HepG2 (cell line): ENCODE results near the gene CCDC61. TPM values are rescaled to one million over a fixed set of nuclear protein-coding genes. Genes with fewer than 3 reads are reported as not detected.

Experiments
- DR1 ChIP-seq: sonication (generic); formaldehyde crosslinking; IDR thresholded peaks from 2 replicates; pipeline ENCODE4 v1.8.0; 2021; ENCODE audit warnings: mild to moderate bottlenecking, missing genetic modification reagents, inconsistent platforms
- E2F2 ChIP-seq: sonication (generic); formaldehyde crosslinking; IDR thresholded peaks from 2 replicates; pipeline ENCODE4 v1.4.0; 2020; ENCODE audit warnings: missing genetic modification reagents, borderline replicate concordance
- MLX ChIP-seq: IDR thresholded peaks from 2 replicates; pipeline ENCODE4 v1.6.1; 2016
- NAIF1 ChIP-seq: sonication (generic); formaldehyde crosslinking; IDR thresholded peaks from 2 replicates; pipeline ENCODE4 v1.5.0; 2020; ENCODE audit warnings: mild to moderate bottlenecking, missing genetic modification reagents, borderline replicate concordance
- RFX5 ChIP-seq: IDR thresholded peaks from 2 replicates; pipeline ENCODE4 v1.6.1; 2011; ENCODE audit warnings: low read depth, low read length, improper control_type of control experiment
- YY1 ChIP-seq: IDR thresholded peaks from 2 replicates; pipeline ENCODE4 v1.6.1; 2011; ENCODE audit warnings: low read length, low read depth, moderate library complexity, mild to moderate bottlenecking; ENCODE audit not compliant: insufficient read depth, insufficient replicate concordance
- ZFP36L1 ChIP-seq: sonication (generic); formaldehyde crosslinking; IDR thresholded peaks from 2 replicates; pipeline ENCODE4 v1.8.0; 2022; ENCODE audit warnings: mild to moderate bottlenecking, missing genetic modification reagents, moderate library complexity
- ZNF224 ChIP-seq: sonication (generic); formaldehyde crosslinking; IDR thresholded peaks from 2 replicates; pipeline ENCODE4 v1.5.0; 2020; ENCODE audit warnings: mild to moderate bottlenecking, missing genetic modification reagents
- ZNF280B ChIP-seq: sonication (generic); formaldehyde crosslinking; IDR thresholded peaks from 2 replicates; pipeline ENCODE4 v1.5.0; 2020; ENCODE audit warnings: missing genetic modification reagents, mild to moderate bottlenecking, borderline replicate concordance
- ZNF850 ChIP-seq: sonication (generic); formaldehyde crosslinking; conservative IDR thresholded peaks from 2 replicates; pipeline ENCODE4 v1.9.0; 2021; ENCODE audit warnings: mild to moderate bottlenecking, missing genetic modification reagents
- polyA plus RNA-seq, 8 experiments: library from polyadenylated mRNA; depleted of rRNA in 3 of 8; stranded (reverse) in 7 of 8; unstranded in 1 of 8; fragments of >200 nt; fragmentation: Illumina TruSeq in 4 of 8; extraction: Trizol in 4 of 8; gene quantifications; 2 replicates each; pipeline versions ENCODE4 v1.2.1 to v1.2.3, GENCODE V29; 2011 to 2016; ENCODE audit warnings: low read depth in 4 of 8, missing spikeins in 1 of 8, mixed read lengths in 1 of 8; ENCODE audit not compliant: insufficient read depth in 1 of 8
- total RNA-seq, 5 experiments: library from RNA; depleted of rRNA; stranded (reverse); fragments of >200 nt; fragmentation: Illumina TruSeq; extraction: Trizol; gene quantifications; 2 replicates each; pipeline ENCODE4 v1.2.3, GENCODE V29; 2016; ENCODE audit warnings: low read depth in 1 of 5

The CCDC61 gene
- total and polyA plus RNA-seq, 2 of the 13 experiments (the other 11 are each of a cell fraction or from before 2014, with no cell fraction given), result 4.2 to 4.9 TPM

- TF ChIP-seq E2F2 (CRISPR knock-in tag) (no peak), ZNF280B (CRISPR knock-in tag) (no peak), MLX (CRISPR knock-in tag) (no peak), DR1 (no peak), NAIF1 (no peak), ZNF850 (no peak), ZNF224 (CRISPR knock-in tag) (no peak), YY1 (no peak), ZFP36L1 (CRISPR knock-in tag) (no peak), RFX5 (no peak)
Observed at GRCh38 chr19:46014534-46014933, 19.3 kb downstream of the CCDC61 start (continued).
